B cell (primary cell): ENCODE measurements around the gene EPB41.
"Not testable (repeated sequence)": the region's sequence is repeated elsewhere in the genome, so short reads cannot be mapped to it uniquely, and the experiment has no call there.

Source experiments
- CTCF ChIP-seq: fragments of 200-600 bp; IDR thresholded peaks from one replicate; pipeline ENCODE4 v1.8.0; 2022; ENCODE audit warnings: antibody characterized with exemption, mild to moderate bottlenecking
- EZH2 ChIP-seq: IDR thresholded peaks from 2 replicates; pipeline ENCODE4 v1.6.1; 2012; ENCODE audit warnings: borderline replicate concordance, low read depth, mild to moderate bottlenecking, moderate library complexity, low read length; ENCODE audit not compliant: insufficient read depth, poor library complexity, severe bottlenecking

GRCh38 chr1:28875134-28875533, 39.2 kb upstream of the EPB41 start:
- TF ChIP-seq CTCF, EZH2: not testable (repeated sequence)
